Measurements from ENCODE around the gene TFDP1.
"Not testable (repeated sequence)": the region's sequence is repeated elsewhere in the genome, so short reads cannot be mapped to it uniquely, and the experiment has no call there.

TFDP1 gene

DNA sequence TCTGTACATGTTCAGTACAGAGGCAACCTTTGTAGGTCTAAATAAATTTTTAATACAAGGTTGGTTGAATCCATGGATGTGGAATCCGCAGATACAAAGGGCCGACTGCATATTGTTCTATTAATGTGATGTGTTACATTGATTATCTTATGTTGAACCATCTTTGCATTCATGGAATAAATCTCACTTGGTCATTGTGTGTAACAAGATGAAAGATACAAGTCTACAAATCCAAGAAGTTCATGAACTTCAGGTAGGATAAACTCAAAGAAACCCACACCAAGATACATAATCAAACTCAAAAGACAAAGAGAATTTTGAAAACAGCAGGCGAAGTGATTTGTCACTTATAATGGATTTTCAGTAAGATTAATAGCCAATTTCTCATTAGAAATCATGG is 8.0 kb upstream of the TFDP1 start:
- no peak for DNase-seq

DNA sequence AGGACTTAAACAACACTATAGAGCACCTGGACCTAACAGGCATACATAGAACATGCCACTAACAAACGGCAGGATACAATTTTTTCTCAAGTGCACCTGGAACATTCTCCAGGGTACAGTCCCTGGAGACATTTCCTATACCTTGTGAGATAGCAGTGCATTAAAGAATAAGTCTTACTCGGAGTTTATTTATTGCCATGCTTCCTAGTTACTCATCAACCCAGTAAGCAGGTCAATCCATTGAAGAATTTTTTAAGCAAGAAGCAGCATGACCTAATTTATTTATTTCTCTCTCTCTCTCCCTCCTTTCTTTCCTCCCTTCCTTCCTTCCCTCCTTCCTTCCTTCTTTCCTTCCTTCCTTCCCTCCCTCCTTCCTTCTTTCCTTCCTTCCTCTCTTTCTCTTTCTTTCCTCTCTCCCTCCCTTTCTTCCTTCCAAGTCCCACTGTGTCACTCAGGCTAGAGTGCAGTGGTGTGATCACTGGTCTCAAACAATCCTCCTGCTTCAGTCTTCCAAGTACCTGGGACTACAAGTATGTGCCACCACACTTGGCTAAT is 6.6 kb upstream of the TFDP1 start:
- DNase-seq = no peak

DNA sequence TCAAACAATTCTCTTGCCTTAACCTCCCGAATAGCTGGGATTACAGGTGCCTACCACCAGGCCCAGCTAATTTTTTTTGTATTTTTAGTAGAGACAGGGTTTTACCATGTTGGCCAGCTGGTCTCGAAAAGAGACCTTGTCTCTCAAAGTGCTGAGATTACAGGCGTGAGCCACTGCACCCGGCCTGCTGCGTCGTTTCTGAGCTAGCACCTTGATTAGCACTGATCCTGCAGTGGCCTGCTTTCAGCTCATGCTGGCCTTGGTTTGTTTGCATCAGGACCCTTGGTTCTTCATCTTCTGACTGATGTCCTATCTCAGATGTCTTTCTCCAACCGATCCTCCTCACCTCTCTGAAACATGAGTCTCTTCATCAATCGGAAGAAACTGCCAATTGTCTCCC is 4.9 kb upstream of the TFDP1 start:
- DNase-seq = no peak

DNA sequence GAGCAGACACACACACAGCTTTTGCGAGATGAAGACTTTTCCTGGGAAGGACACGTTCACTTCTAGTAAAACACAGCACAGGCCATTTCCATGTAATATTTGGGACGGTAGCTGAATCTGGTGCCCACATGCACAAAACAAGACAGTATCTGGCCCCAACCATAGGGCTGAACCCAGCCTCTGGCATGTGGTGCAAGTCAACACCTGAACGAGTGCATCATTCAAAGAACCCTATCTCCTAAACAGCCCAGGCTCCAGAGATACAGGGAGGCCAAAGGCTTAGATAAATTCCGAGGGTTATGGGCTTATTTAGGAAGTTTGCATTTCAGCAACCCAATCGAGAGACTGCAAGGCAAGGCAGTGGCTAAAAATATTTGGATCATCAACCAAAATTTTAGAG is 2.7 kb upstream of the TFDP1 start:
- no peak for DNase-seq

DNA sequence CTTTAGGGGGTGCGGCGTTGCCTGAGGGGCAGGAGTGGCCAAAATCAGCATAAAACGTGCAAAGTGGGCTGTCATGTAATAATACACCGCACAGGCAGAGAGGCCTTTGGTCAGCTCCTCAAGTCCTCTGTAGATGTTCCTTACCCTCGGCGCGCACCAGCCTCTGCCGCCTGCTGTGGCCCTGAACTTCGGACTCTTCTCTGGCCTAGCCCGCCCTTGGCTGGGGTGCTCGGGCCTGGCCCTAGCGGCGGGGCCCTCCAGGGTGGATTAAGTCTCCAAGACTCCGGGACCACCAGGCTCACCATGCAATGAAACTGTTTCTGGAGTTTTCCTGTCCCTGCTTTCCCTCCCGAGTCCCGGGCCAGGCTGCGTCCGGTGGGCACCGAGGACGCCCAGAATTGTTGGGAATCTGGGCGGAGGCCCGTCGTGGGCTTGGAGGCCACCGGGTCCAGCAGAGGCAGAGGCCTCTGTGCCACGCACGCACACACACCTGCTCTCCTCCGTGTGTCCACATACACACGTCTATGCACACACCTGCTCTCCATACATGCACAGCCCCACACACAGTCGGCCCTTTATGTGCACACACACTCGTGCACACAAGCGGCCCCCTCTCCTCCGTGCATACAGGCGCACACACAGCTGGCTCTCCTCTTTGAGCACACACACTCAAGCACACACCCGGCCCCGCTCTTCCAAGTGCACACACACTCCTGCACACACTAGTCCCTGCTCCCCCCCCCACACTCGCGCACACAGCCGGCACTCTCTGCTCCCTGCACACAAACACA is 1.5 kb upstream of the TFDP1 start:
- DNase-seq = no peak

DNA sequence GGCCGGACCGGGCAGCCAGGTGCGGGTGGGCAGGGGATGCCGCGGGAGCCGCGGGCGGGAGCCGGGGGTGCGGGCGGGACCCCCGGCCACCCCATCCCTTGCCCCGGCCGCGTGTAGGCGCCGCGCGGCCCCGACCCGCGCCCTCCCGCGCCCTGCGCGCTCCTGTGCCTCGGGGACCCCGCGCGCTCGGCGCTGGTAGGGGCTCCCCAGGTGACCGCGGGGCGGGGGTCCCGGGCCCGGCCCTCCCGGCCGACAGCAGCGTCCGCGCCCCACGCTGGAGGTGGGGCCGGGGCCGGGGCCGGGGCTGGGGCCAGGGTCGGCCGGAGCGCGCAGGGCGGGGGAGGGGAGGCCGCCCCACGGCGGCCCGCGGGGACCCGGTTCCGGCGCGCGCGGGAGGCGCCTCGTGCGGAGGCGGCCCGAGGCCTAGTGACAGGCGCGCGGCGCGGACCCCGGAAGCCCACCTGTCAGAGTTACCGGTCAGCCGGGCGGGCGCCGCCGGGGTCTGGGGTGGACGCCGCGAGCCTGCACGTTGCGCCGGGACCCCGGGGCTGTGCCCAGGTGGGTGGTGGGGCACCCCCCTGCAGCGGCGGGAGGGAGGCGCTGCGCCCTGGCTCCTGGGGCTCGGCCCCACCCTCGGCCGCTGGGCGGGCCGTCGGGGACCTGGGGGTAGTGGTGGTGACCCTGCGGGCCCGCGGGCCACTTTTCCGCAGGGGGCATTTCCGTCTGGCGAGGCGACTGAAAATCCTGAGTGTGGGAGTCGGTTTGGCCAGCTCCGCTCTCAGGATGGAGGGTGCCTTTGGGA is 518 bp downstream of the TFDP1 start:
- no peak for DNase-seq

DNA sequence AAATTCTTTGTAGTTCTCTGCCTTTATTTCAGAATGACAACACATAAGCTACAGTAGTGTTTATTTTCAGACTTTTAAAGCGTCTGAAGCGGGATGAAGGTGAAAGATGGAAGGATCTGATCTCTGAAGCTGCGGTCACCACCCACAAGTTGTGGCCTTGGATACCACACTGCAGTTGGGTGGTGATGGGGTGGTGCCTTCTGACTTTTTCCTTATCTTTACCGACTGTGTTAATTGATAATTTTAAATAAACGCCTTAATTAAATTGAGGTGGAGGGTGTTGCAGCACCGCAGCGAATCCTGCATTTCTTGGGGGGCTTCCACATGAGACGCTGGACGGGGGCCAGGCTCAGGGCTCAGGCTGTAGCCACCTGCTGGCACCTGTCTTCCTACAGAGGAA is 1.3 kb downstream of the TFDP1 start:
- DNase-seq = no peak

DNA sequence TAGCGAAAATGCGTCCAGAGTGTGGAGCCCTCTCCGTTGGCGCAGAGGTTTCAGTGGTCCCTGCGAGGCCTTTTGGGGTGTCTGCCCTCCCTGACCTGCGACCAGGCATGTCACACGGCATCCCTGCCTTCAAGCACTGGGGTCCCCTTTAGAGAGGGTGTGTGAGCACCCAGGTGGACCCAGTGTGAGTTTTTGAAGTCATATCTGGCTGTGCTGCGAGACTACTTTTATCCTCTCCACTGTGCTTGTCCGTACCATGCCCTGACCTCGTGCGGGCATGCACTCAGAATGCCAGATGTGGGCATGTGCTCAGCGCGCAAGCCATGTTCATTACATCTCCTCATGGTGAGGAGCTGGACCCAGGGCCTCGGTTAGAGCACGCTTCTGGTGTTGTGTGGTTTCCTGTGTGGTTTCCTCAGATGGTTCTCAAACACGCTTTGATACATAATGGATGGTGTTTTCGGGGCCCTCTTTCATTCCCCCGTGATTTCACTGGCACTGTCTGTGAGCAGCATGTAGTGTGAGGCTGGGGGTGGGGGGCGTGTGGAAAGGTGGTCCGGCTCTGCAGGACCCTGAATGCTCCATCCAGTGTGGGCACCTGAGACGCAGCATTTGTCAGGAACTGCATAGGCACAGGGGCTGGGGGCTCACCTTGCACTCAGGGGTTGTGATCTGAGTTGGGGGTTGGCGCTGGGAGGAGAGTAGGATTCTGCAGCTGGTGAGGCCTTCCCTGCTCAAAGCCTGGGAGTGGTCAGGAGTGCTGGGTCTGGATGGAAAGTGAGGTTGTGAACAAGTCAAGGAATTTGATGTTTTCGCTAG is 2.3 kb downstream of the TFDP1 start:
- DNase-seq = no peak

DNA sequence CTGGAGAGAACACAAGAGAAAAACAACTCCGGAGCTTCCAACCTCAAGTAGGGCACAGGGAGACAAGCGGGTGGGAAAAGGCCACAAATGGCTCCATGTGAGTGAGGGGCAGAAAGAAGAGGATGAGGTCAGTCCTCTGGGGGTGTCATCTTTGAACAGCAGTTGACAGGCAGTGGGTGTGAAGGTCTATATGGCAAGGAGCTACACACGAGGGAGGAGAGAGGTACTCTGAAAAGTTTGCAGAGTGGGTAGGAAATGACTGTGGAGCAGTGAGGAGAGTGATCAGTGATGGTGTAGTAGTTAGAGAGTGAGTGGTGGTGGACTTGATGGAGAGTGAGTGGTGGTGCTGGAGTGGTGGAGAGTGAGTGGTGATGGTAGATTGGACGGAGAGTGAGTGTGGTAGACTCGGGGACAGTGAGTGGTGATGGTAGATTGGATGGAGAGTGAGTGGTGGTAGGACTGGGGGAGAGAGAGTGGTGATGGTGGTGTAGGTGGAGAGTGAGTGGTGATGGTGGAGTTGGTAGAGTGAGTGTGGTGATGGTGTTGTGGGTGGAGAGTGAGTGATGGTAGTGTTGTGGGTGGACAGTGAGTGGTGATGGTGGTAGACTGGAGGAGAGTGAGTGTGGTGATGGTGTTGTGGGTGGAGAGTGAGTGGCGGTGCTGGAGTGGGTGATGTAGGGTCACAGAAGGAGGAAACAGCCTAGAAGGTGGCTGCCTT is 4.0 kb downstream of the TFDP1 start:
- no peak for DNase-seq

DNA sequence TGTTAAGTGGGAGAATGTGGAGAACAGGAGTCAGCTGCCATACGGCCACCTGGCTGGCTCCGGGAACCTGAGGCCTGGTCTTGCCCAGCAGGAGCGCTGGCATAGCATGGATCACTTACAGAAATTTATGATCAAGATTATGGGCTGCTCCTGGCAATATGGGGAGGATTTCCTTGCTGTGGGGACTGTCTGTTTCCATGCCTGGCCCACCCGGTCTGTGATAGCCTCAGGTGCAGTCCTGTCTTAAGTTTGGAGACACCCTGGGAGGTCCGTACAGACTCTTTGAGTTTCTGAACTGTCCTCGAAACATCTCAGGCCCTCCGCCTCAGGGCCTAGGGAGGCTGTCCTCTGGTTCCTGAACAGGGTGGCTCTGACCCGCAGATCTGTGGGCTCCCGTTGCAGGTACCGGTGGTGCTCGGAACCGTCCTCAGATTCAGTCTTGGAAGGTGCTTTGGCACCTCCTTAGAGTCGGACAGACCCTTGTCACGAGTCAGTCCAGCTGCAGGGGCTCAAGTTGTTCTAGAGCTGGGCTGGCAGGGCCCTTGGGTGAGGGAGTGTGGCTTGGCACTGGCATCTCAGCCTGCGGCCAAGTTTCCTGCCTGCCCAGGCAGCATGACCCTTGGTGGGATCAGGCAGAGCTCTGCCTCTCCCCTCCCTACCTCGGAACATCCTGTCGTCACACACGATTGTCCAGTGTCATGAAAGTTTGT is 4.9 kb downstream of the TFDP1 start:
- no peak for DNase-seq

DNA sequence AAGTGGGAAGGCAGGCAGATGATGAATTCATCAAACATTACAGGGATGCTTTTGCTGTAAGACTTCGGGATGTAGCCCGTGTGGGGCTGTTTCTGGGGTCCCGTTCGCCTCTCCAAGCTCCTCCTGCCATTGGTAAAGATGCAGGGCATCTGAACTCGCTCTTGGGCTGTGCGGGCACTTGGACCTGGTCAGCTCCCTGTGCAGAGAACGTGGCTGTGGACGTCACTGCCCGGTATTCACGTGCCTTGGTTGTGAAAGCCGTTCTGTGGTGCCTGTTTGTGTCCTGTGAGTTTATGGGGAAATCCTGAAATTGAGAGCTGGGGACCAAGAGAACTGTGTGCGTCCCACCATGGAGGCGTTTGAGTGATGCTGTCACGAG is 5.4 kb downstream of the TFDP1 start:
- no peak for DNase-seq

DNA sequence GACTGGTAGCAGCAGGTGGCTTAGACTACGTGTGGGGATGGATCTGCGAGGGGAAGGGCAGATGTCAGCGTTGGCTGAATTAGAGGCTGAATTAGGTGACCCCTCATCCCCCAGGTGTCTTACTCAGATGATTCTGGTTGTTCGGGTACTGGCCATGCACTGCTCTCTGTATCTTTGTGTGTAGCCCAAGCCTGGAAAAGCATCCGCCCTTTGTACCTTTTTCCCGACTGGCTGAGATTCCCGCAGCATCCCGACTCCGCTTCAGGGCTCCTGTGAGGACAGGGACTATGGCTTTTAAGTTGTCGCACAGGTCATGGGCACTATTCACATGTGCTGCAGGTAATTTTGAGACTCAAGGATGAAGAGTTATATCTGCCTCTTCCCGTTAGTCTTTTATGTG is 7.2 kb downstream of the TFDP1 start:
- no peak for DNase-seq

DNA sequence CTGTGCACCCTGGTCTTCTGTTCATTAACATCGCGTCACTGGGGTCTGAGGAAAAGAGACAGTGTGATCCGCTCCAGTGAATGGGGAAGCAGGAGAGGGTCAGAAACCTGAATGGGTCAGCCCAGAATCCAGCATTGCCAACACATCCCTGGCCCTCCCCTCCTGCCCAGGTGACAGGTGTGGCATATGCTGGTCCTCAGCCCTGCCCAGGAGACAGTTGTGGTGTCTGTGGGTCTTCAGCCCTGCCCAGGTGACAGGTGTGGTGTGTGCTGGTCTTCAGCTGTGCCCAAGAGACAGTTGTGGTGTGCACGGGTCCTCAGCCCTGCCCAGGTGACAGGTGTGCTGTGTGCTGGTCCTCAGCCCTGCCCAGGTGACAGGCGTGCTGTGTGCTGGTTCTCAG is 8.0 kb downstream of the TFDP1 start:
- no peak for DNase-seq

DNA sequence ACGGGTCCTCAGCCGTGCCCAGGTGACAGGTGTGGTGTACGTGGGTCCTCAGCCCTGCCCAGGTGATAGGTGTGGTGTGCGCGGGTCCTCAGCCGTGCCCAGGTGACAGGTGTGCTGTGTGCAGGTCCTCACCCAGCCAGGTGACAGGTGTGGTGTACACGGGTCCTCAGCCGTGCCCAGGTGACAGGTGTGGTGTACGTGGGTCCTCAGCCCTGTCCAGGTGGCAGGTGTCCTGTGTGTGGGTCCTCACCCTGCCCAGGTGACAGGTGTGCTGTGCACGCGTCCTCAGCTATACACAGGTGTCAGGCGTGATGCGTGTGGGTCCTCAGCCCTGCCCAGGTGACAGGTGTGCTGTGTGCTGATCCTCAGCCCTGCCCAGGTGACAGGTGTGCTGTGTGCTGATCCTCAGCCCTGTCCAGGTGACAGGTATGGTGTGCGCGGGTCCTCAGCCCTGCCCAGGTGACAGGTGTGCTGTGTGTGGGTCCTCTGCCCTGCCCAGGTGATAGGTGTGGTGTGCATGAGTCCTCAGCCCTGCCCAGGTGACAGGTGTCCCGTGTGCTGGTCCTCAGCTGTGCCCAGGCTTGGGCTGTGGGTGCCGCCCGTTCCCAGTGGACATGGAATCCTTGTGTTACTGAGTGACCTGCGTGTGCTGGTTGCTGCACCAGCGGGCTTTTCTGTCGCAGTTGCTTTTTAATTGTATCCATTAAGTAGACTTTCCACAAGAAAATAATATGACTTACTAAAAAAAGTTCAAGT is 9.7 kb downstream of the TFDP1 start:
- DNase-seq = not testable (repeated sequence)

DNA sequence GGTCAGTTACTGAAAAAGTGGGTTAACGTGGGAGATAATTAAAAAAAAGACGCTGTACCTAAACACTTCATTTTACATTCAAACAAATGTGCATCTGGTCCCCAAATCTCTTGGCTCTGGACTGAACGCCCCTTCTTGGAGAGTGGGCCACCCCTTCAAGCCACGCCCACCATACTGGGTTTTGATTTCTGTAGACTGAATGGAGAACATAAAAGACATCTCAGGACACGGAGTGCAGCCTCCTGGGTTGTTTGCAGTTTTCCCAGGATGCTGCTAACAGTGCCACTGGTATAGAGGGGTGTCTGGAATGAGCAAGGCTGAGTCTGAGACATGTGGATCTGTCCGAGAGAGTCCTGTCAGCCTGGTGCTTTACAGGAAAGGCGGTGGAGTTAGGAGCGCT is 10.6 kb downstream of the TFDP1 start:
- no peak for DNase-seq

DNA sequence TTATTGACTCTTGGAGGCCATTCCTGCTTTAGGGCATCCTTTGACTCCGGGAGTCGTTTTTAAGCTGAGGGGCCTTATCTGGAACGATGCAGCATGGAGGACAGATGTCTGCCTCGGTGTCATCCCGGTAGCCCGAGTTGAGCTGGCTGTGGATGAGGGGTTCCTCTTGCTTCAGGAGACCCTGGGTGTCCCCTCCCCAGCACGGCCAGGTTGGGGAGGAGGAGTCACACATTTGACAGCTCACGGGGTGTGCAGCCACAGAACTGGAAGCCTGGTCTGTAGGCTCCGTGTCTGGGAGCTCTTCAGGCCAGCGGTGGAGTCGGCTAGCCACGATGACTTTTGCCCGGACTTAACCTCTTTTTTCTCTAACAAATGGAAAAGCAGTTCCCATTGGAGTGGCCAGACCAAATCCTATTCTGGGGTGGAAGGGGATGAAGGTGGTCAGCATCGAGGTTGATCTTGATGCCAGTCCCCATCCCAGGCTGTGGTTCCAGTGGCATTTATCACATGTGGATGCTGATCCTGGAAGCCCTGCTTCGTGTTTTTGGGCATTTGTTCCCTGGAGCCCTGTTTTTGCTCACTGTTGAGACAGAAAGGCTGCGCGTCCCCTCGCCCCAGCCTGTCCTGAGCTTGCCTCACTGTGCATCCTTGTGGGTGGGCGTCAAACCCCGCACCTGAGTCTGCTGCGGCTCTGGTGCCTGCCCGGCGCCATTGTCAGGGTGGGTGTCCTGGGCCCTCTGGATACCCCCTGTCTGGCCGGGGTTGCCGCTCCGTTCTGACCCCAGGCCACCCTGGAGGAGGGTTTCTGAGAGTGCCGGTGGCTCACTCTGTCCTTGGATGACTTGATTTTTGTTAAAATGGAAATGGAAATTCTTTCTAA is 12.0 kb downstream of the TFDP1 start:
- no peak for DNase-seq

DNA sequence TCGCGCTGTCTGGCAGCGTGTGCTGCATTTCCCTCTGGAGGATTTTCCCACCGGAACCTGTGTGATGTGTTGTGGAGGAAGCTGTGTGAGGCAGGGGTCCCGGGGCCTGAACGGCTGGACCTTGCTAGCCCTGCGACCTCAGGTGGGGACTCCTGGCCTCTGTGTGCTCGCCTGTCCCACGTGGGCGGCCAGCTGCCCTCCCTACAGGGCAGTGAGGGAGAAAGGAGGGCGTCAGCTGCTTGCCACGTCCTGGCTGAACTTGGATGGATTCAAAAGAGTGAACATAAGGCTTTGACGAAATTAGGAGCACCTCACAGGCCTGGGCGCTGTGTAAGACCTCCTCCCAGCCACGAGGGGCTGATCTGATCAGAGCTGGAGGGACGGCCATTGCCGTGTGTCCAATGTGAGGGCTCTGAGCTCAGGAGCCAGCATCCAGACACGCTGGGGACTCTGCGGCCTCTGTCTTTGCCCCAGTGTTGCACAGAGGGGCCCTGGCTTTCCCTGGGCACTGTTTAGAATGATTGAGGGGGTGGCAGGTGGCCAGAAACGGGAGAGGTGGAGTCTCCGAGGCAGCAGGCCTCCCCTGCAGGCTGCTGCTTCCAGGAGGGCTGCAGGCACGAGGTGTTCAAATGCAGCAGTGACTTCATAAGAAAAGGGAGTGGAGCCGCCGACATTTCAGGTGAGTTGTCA is 13.0 kb downstream of the TFDP1 start:
- DNase-seq = no peak

DNA sequence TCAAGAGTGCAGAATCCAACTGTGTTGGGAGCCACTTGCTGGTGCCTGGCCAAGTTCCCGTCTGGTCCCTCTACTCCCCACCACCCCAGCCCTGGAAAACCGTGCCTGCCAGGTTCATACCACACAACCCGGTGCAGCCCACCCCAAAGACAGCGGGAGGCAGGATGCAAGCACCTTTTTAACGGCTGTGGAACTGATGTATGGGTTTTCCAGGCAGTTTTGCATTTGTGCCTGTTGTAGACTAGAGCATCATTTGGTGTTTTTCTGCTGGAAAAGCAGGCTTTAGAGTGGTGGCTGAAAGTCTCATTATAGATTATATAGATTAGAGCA is 13.5 kb downstream of the TFDP1 start:
- DNase-seq = no peak

DNA sequence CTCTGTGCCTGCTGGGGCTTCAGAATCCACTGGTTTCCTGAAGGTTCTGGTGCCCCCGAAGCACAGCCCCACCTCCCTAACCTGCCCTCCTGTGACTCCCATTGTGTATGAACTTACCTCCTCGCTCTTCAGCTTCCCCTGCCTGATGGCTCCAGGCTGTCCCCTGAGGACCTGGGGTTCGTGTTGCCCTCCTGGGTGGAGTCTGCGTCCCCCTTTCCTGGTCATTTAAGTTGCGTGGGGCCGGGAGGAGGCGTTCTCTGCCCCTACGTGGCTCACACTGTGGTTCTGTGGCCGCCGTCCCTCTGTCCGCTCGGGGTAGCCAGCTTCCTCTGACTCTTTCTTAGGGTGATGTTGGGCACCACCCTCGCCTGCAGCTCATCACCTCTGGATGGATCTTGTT is 13.9 kb downstream of the TFDP1 start:
- DNase-seq = no peak

DNA sequence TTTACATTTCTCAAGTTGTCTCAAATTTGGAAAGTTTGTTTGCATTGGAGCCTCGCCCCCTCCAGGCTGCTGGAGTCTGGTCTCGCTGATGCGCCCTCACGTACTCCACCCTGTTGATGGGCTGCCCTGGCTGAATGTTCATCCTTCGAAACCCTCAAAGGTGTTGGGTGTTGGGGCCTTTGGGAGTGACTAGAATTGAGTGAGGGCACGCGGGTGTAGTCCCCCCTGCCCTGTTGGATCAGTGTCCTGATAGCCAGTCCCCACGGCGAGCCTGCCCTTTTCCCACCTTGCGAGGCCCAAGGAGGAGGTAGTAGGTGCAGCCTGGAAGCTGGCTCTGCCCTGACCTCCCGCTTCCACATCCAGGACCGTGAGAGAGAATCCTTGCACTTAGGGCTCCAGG is 14.8 kb downstream of the TFDP1 start:
- no peak for DNase-seq
